Tibial nerve (tissue), 4 donors: ENCODE results near the gene BMP7. TPM values are rescaled to one million over a fixed set of nuclear protein-coding genes. Genes with fewer than 3 reads are reported as not detected.
"Not testable (repeated sequence)": the region's sequence is repeated elsewhere in the genome, so short reads cannot be mapped to it uniquely, and the experiment has no call there.

Experiments used
- DNase-seq, 2 donors: peaks; one replicate each; pipeline ENCODE4 v3.0.0-alpha.2; 2019; ENCODE audit warnings: low spot score in 2 of 2
- H3K27ac ChIP-seq, 4 donors: fragments of 200-600 bp; sonication (generic) in 3 of 4; one replicate each; pipeline ENCODE4 v1.5.1; 2017 to 2019; ENCODE audit warnings: mild to moderate bottlenecking in 1 of 4
- H3K27me3 ChIP-seq, 2 donors: fragments of 200-600 bp; sonication (generic) in 1 of 2; one replicate each; pipeline versions ENCODE4 v1.5.1 to v1.6.0; 2017 to 2019
- H3K36me3 ChIP-seq, 3 donors: fragments of 200-600 bp; sonication (generic); one replicate each; pipeline ENCODE4 v1.5.1; 2018 to 2019
- H3K4me1 ChIP-seq, 4 donors: fragments of 200-600 bp; sonication (generic) in 3 of 4; one replicate each; pipeline ENCODE4 v1.5.1; 2017 to 2019
- H3K4me3 ChIP-seq, 4 donors: fragments of 200-600 bp; sonication (generic) in 3 of 4; one replicate each; pipeline ENCODE4 v1.5.1; 2017 to 2019; ENCODE audit warnings: mild to moderate bottlenecking in 1 of 4, moderate library complexity in 1 of 4
- H3K9me3 ChIP-seq, 4 donors: fragments of 200-600 bp; sonication (generic) in 3 of 4; one replicate each; pipeline ENCODE4 v1.5.1; 2017 to 2019
- EP300 ChIP-seq, 2 donors: sonication (generic); formaldehyde crosslinking; IDR thresholded peaks; one replicate each; pipeline ENCODE4 v1.6.1; 2017; ENCODE audit warnings: antibody characterized with exemption in 2 of 2, mild to moderate bottlenecking in 1 of 2
- POLR2A ChIP-seq, 2 donors: fragments of 450-650 bp; IDR thresholded peaks; one replicate each; pipeline ENCODE4 v1.6.1; 2017; ENCODE audit warnings: antibody characterized with exemption in 2 of 2, mild to moderate bottlenecking in 2 of 2, moderate library complexity in 2 of 2
- WGBS, 2 donors: methylation state at CpG; one replicate each; pipeline ENCODE4 v1.1.5; 2018; 5-methylcytosine and 5-hydroxymethylcytosine counted together
- total RNA-seq, 4 donors: library from RNA; depleted of rRNA; stranded (reverse); fragments of >200 nt; gene quantifications; one replicate each; pipeline ENCODE4 v1.1.0, GENCODE V29; 2016
- TF ChIP-seq, protein P1 (sequence below), 5 experiments: fragments of 200-600 bp in 3 of 5; fragments of 450-650 bp in 2 of 5; sonication (generic) in 3 of 5; IDR thresholded peaks; one replicate each; pipeline ENCODE4 v1.5.1; 2016 to 2019; ENCODE audit warnings: antibody characterized with exemption in 5 of 5, mild to moderate bottlenecking in 3 of 5, moderate library complexity in 2 of 5

The BMP7 gene
- total RNA-seq, 4 donors from 2014 or later: 11.7 to 14.2 (median 13.4) TPM

DNA sequence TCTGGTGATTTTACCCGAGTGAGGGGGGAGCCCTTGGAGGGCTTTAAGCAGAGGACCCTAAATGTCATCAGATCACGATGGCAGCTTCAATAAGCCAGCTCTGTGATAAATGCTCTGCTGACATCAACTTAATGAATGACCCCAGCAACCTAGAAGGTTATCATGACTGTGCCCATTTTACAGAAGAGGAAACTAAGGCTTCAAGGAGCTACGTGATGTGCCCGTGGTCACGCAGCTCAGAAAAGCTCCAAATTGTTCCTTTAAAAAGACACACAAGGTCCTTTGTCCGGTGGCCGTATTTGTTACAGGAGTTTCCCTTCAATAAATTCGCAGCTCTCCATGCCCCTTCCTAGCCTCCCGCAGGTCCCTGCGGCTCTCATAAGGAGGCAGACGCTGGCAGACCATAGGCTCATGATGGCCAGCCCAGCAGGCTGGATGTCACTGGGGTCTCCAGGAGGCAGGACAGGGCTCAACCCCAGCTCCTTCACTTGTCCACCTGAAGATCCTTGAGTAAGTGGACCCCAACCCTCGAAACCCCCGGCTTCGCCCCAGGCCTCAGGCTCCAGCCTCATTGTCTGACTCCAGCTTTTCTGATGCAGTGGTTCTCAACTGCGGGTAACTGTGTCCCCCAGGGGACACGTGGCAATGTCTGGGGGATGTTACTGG, 106.4 kb downstream of the BMP7 start:
- Histone ChIP-seq H3K27ac (no peak overlapping the region), H3K9me3 (no peaks in the 10 kb centered on the region), H3K36me3 (no peaks in the 10 kb centered on the region), H3K4me1 (peaks cover 0 to 13% (median 0%) of the 10 kb centered on the region in 4 donors), H3K27me3 (no peaks in the 10 kb centered on the region), H3K4me3 (no peak overlapping the region)
- no peak for TF ChIP-seq POLR2A (IDR thresholded peaks at IDR 0.05)
- 74 to 80% methylated on average over 16 of the region's 16 CpGs for WGBS, 2 donors
- no peak for DNase-seq

DNA sequence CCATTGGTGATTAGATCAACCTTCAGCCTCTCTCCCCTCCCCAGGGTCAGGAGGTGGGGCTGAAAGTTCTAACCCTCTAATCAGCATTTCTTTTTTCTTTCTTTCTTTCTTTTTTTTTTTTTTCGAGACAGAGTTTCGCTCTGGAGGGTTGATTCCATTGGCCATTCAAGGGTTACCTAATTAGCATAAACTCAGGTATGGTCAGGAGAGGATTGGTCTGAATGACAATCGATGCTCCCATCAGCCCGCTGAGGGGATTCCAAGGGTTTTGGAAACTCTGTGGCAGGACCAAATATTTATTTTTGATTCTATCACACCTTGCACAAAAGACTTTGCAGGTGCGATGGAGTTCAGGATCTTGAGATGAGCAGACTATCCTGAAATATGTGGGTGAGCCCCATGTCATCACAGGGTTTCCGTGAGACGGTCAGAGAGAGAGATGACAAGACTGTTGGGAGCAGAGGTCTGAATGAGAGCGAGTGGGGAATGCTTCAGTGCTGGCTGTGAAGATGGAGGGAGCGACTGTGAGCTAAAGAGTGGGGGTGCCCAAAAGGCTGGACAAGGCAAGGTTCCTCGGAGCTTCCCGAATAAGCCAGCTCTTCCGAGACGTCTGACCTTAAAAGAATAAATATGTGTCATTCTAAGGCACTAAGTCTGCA, 107.1 kb downstream of the BMP7 start:
- DNase-seq: no peak
- no peak for TF ChIP-seq POLR2A (IDR thresholded peaks at IDR 0.05)
- H3K4me3 ChIP-seq: no peak overlapping the region
- WGBS, 2 donors: 77 to 79% methylated on average over 13 of the region's 13 CpGs
- no peaks in the 10 kb centered on the region for H3K9me3 ChIP-seq
- H3K27me3 ChIP-seq: no peaks in the 10 kb centered on the region
- H3K4me1 ChIP-seq: peaks cover 0 to 13% (median 0%) of the 10 kb centered on the region in 4 donors
- no peak overlapping the region for H3K27ac ChIP-seq
- no peaks in the 10 kb centered on the region for H3K36me3 ChIP-seq

DNA sequence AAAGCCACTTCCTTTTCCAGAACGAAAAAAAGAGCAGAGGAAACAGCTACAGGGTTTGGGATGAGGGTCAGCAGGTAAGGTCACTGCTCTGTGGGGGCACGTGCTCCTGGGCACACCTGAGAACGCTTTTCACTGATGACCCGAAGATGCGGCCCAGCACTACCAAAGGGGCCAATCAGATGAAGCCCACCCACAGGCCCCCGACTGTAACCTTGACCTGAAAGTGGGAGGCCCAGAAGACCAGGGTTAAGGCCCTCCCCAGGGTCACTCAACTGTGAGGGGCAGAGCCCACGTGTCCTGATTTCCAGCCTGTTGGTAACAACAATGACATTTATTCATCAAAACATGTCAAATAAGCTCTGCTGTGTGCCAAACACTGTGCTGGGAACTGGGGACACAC, 108.0 kb downstream of the BMP7 start:
- Histone ChIP-seq H3K36me3 (no peaks in the 10 kb centered on the region), H3K4me3 (no peak overlapping the region), H3K4me1 (peaks cover 0 to 13% (median 0%) of the 10 kb centered on the region in 4 donors), H3K27me3 (no peaks in the 10 kb centered on the region), H3K9me3 (no peaks in the 10 kb centered on the region), H3K27ac (no peak overlapping the region)
- no peak for DNase-seq
- 55 to 75% methylated on average over 3 to 7 of the region's 7 CpGs for WGBS, 2 donors
- TF ChIP-seq, protein P1, sequence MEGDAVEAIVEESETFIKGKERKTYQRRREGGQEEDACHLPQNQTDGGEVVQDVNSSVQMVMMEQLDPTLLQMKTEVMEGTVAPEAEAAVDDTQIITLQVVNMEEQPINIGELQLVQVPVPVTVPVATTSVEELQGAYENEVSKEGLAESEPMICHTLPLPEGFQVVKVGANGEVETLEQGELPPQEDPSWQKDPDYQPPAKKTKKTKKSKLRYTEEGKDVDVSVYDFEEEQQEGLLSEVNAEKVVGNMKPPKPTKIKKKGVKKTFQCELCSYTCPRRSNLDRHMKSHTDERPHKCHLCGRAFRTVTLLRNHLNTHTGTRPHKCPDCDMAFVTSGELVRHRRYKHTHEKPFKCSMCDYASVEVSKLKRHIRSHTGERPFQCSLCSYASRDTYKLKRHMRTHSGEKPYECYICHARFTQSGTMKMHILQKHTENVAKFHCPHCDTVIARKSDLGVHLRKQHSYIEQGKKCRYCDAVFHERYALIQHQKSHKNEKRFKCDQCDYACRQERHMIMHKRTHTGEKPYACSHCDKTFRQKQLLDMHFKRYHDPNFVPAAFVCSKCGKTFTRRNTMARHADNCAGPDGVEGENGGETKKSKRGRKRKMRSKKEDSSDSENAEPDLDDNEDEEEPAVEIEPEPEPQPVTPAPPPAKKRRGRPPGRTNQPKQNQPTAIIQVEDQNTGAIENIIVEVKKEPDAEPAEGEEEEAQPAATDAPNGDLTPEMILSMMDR (IDR thresholded peaks at IDR 0.05): no peak
- no peak for TF ChIP-seq POLR2A (IDR thresholded peaks at IDR 0.05)
- TF ChIP-seq EP300 (IDR thresholded peaks at IDR 0.05): no peak

DNA sequence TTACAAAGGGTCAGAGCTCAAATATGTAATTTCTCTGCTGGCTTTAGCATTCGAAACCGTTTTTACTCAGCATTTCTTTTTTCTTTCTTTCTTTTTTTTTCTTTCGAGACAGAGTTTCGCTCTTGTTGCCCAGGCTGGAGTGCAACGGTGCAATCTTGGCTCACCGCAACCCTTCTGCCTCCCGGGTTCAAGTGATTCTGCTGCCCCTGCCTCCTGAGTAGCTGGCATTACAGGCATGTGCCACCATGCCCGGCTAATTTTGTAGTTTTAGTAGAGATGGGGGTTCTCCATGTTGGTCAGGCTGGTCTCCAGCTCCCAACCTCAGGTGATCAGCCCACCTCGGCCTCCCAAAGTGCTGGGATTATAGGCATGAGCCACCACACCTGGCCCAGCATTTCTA, 108.7 kb downstream of the BMP7 start:
- whole genome bisulfite sequencing, 2 donors: 50 to 57% methylated on average over 9 of the region's 9 CpGs
- H3K36me3 ChIP-seq, DNase-seq, H3K4me3 ChIP-seq, H3K27ac ChIP-seq, H3K27me3 ChIP-seq, H3K9me3 ChIP-seq: not testable (repeated sequence)
- peaks cover 0 to 13% (median 0%) of the 10 kb centered on the region in 4 donors for H3K4me1 ChIP-seq

DNA sequence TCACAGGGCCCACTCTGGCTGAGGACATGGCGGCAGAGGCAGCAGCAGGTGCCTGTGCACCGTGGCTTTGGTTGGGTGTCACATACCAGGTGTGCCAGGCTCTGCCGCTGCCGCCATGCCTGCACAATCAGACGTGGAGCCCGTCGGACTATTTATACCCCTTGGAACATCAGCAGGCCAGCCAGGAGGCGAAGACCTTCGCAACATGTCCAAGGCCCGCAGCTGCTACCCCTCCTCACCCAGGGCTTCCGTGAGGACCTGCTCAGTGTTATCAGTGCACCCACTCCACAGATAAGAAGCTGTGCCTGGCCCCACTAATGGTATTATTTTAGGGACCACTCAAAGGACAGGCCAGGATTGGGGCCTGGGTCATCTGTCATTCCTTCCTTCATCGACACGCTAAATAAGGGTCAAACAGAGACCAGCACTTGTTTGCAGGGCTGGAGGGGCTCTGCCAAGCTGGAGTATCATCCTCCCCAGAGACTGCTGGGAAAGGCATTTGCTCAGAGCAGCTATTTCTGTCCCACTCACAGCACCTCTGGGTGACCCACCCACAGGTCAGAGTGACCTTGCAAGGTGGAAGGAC, 109.2 kb downstream of the BMP7 start:
- Histone ChIP-seq H3K4me3 (no peak overlapping the region), H3K36me3 (no peaks in the 10 kb centered on the region), H3K4me1 (peaks cover 0 to 13% (median 0%) of the 10 kb centered on the region in 4 donors), H3K27me3 (no peaks in the 10 kb centered on the region), H3K27ac (no peak overlapping the region), H3K9me3 (no peaks in the 10 kb centered on the region)
- 83 to 92% methylated on average over 11 to 13 of the region's 13 CpGs for WGBS, 2 donors
- TF ChIP-seq EP300 (IDR thresholded peaks at IDR 0.05) (no peak), POLR2A (IDR thresholded peaks at IDR 0.05) (no peak)
- TF ChIP-seq, protein P1 (IDR thresholded peaks at IDR 0.05): no peak
- no peak for DNase-seq

DNA sequence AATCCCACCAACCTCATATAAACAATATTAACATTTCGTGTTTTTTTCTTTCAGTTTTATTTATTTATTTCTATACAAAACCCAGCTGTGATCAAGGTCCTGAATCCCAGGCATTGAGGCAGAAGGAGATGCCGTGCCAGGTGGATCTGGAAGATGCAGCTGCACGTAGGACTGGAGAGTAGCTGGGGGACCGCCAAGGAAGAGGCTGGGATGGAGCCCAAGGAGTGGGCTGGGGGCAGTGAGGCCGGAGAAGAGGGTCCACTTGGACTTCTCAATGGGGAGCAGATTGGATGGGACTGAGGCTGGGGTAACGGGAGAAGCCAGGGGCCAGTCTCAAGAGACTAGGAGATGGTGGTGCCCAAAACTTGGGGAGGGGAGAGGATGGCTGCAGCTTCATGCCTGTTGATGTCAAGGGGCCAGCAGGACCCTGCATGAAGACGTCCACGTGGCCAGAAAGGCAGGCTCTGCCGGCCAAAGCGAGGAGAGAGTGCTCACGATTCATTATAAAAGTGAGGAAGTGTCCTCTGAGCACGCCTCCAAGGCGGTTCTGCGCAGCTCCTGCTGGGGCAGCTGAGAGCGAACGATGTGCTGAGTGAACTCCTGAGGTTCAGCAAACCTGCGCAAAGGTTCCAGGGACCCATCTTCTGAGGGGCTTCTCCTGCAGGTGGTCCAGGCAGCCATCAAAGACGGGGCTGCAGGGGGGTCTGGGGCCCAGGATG, 110.3 kb downstream of the BMP7 start:
- 80 to 84% methylated on average over 18 of the region's 18 CpGs for WGBS, 2 donors
- Histone ChIP-seq H3K4me1 (peaks cover 0 to 13% (median 0%) of the 10 kb centered on the region in 4 donors), H3K27ac (no peak overlapping the region), H3K27me3 (no peaks in the 10 kb centered on the region), H3K9me3 (no peaks in the 10 kb centered on the region), H3K36me3 (no peaks in the 10 kb centered on the region), H3K4me3 (no peak overlapping the region)
- no peak for DNase-seq
- no peak for TF ChIP-seq POLR2A (IDR thresholded peaks at IDR 0.05)
- TF ChIP-seq EP300 (IDR thresholded peaks at IDR 0.05): no peak
- TF ChIP-seq, protein P1 (IDR thresholded peaks at IDR 0.05): no peak
